GM06990 (cell line): Measurements from ENCODE around the gene VAV2.

Experiments used
- DNase-seq: peaks from one replicate; pipeline ENCODE4 v3.0.0-alpha.2; 2011; ENCODE audit not compliant: insufficient read length; ENCODE audit errors: extremely low read depth
- H3K27me3 ChIP-seq: replicated peaks from 2 replicates; pipeline ENCODE4 v1.6.0; 2011; ENCODE audit warnings: low read length; ENCODE audit not compliant: control insufficient read depth, insufficient read depth
- H3K36me3 ChIP-seq: 2 replicates; pipeline ENCODE4 v1.5.1; 2011; ENCODE audit warnings: low read length; ENCODE audit not compliant: control insufficient read depth, insufficient read depth
- H3K4me3 ChIP-seq: replicated peaks from 2 replicates; pipeline ENCODE4 v1.5.1; 2011; ENCODE audit warnings: low read depth, mild to moderate bottlenecking, control low read depth, low read length
- CTCF ChIP-seq: IDR thresholded peaks from 2 replicates; pipeline ENCODE4 v1.5.1; 2011; ENCODE audit warnings: low read length, control low read depth, mild to moderate bottlenecking, inconsistent platforms; ENCODE audit not compliant: insufficient read depth, poor library complexity, severe bottlenecking

VAV2 gene

GRCh38 chr9:133781828-133782135 is 210.3 kb downstream of the VAV2 start:
- no peak overlapping the region for H3K4me3 ChIP-seq
- DNase-seq, result no peak
- H3K36me3 ChIP-seq, result peaks cover 55% of the 10 kb centered on the region
- no peak for TF ChIP-seq CTCF
- H3K27me3 ChIP-seq, result no peaks in the 10 kb centered on the region

GRCh38 chr9:133780962-133781827 is 210.9 kb downstream of the VAV2 start:
- no peak for TF ChIP-seq CTCF
- peaks cover 60% of the 10 kb centered on the region for H3K36me3 ChIP-seq
- no peak for DNase-seq
- no peaks in the 10 kb centered on the region for H3K27me3 ChIP-seq
- H3K4me3 ChIP-seq, result no peak overlapping the region

- DNase-seq, result no peak
- Histone ChIP-seq H3K27me3 (no peaks in the 10 kb centered on the region), H3K36me3 (peaks cover 63% of the 10 kb centered on the region), H3K4me3 (no peak overlapping the region)
- no peak for TF ChIP-seq CTCF
Measured at GRCh38 chr9:133780404-133780945, 211.6 kb downstream of the VAV2 start.

GRCh38 chr9:133779516-133780403 is 212.4 kb downstream of the VAV2 start:
- H3K36me3 ChIP-seq, result peaks cover 65% of the 10 kb centered on the region
- no peak overlapping the region for H3K4me3 ChIP-seq
- no peak for TF ChIP-seq CTCF
- no peaks in the 10 kb centered on the region for H3K27me3 ChIP-seq
- no peak for DNase-seq

GRCh38 chr9:133779081-133779480 is 213.0 kb downstream of the VAV2 start:
- DNase-seq, result no peak
- no peaks in the 10 kb centered on the region for H3K27me3 ChIP-seq
- H3K4me3 ChIP-seq, result no peak overlapping the region
- H3K36me3 ChIP-seq, result peaks cover 68% of the 10 kb centered on the region
- no peak for TF ChIP-seq CTCF
